ENCODE data around the gene TOMT. TPM values are rescaled to one million over a fixed set of nuclear protein-coding genes. Genes with fewer than 3 reads are reported as not detected.

TOMT gene
- polyA plus RNA-seq, 1 donor from 2014 or later: 0.76 TPM

GRCh38 chr11:72084076-72084475 lies 21.6 kb upstream of the TOMT start:
- Histone ChIP-seq H3K9ac (ENCODE audit: low read length) (no peak overlapping the region), H2AFZ (ENCODE audit: low read depth, low read length) (no peak overlapping the region), H3K4me3 (ENCODE audit: low read length) (no peak overlapping the region), H3F3A (ENCODE audit: insufficient read depth, low read length, poor library complexity, severe bottlenecking) (no peaks in the 10 kb centered on the region), H3K9me3 (ENCODE audit: low read length) (no peaks in the 10 kb centered on the region), H4K20me1 (ENCODE audit: insufficient read depth) (no peaks in the 10 kb centered on the region), H3K79me2 (replicated peaks; ENCODE audit: insufficient read depth, low read length) (peaks cover 12% of the 10 kb centered on the region), H3K27me3 (ENCODE audit: insufficient read depth, low read depth, low read length) (no peaks in the 10 kb centered on the region), H3K4me2 (ENCODE audit: low read length) (no peak overlapping the region), H3K27ac (ENCODE audit: low read length) (no peak overlapping the region), H3K36me3 (ENCODE audit: insufficient read depth, low read length) (no peaks in the 10 kb centered on the region), H3K9me2 (ENCODE audit: insufficient read depth, low read length) (no peaks in the 10 kb centered on the region)
- no peak for TF ChIP-seq SMC3 (conservative IDR thresholded peaks at IDR 0.05; ENCODE audit: poor library complexity)
- no peak for TF ChIP-seq RAD21 (conservative IDR thresholded peaks at IDR 0.05)
- no peak for TF ChIP-seq POLR2AphosphoS5 (IDR thresholded peaks at IDR 0.05)
- TF ChIP-seq TAF1 (IDR thresholded peaks at IDR 0.05; ENCODE audit: low read depth): no peak
- TF ChIP-seq EZH2 (IDR thresholded peaks at IDR 0.05; ENCODE audit: borderline replicate concordance, insufficient read depth, low read length, poor library complexity, severe bottlenecking): no peak

- no peaks in the 10 kb centered on the region for H3K36me3 ChIP-seq (ENCODE audit: insufficient read depth, low read length)
- H4K20me1 ChIP-seq (ENCODE audit: insufficient read depth): no peaks in the 10 kb centered on the region
- no peak overlapping the region for H3K4me3 ChIP-seq (ENCODE audit: low read length)
- H3F3A ChIP-seq (ENCODE audit: insufficient read depth, low read length, poor library complexity, severe bottlenecking): no peaks in the 10 kb centered on the region
- no peak overlapping the region for H2AFZ ChIP-seq (ENCODE audit: low read depth, low read length)
- no peak overlapping the region for H3K27ac ChIP-seq (ENCODE audit: low read length)
- H3K79me2 ChIP-seq (replicated peaks; ENCODE audit: insufficient read depth, low read length): peaks cover 3% of the 10 kb centered on the region
- H3K4me2 ChIP-seq (ENCODE audit: low read length): no peak overlapping the region
- H3K9ac ChIP-seq (ENCODE audit: low read length): no peak overlapping the region
- TF ChIP-seq CTCF (IDR thresholded peaks at IDR 0.05; ENCODE audit: poor library complexity, severe bottlenecking): no peak
- no peak for TF ChIP-seq EZH2 (IDR thresholded peaks at IDR 0.05; ENCODE audit: borderline replicate concordance, insufficient read depth, low read length, poor library complexity, severe bottlenecking)
- no peak for TF ChIP-seq SMC3 (conservative IDR thresholded peaks at IDR 0.05; ENCODE audit: poor library complexity)
- TF ChIP-seq, protein P1, sequence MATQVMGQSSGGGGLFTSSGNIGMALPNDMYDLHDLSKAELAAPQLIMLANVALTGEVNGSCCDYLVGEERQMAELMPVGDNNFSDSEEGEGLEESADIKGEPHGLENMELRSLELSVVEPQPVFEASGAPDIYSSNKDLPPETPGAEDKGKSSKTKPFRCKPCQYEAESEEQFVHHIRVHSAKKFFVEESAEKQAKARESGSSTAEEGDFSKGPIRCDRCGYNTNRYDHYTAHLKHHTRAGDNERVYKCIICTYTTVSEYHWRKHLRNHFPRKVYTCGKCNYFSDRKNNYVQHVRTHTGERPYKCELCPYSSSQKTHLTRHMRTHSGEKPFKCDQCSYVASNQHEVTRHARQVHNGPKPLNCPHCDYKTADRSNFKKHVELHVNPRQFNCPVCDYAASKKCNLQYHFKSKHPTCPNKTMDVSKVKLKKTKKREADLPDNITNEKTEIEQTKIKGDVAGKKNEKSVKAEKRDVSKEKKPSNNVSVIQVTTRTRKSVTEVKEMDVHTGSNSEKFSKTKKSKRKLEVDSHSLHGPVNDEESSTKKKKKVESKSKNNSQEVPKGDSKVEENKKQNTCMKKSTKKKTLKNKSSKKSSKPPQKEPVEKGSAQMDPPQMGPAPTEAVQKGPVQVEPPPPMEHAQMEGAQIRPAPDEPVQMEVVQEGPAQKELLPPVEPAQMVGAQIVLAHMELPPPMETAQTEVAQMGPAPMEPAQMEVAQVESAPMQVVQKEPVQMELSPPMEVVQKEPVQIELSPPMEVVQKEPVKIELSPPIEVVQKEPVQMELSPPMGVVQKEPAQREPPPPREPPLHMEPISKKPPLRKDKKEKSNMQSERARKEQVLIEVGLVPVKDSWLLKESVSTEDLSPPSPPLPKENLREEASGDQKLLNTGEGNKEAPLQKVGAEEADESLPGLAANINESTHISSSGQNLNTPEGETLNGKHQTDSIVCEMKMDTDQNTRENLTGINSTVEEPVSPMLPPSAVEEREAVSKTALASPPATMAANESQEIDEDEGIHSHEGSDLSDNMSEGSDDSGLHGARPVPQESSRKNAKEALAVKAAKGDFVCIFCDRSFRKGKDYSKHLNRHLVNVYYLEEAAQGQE (IDR thresholded peaks at IDR 0.05; ENCODE audit: borderline replicate concordance): no peak
- TF ChIP-seq POLR2AphosphoS5 (IDR thresholded peaks at IDR 0.05): no peak
- no peak for TF ChIP-seq MXI1 (conservative IDR thresholded peaks at IDR 0.05; ENCODE audit: poor library complexity, severe bottlenecking)
- no peak for TF ChIP-seq RAD21 (conservative IDR thresholded peaks at IDR 0.05)
- no peak for TF ChIP-seq TAF1 (IDR thresholded peaks at IDR 0.05; ENCODE audit: low read depth)
- TF ChIP-seq EP300 (conservative IDR thresholded peaks at IDR 0.05; ENCODE audit: poor library complexity, severe bottlenecking): no peak
- H3K27me3 ChIP-seq (ENCODE audit: insufficient read depth, low read depth, low read length): no peaks in the 10 kb centered on the region
- H3K9me3 ChIP-seq (ENCODE audit: low read length): no peaks in the 10 kb centered on the region
- H3K9me2 ChIP-seq (ENCODE audit: insufficient read depth, low read length): no peaks in the 10 kb centered on the region
Measured at GRCh38 chr11:72084965-72085364, 20.8 kb upstream of the TOMT start.

Data from neural cell (in vitro differentiated cells).